K562 (cell line): Measurements from ENCODE around the gene MIEN1. TPM values are rescaled to one million over a fixed set of nuclear protein-coding genes. Genes with fewer than 3 reads are reported as not detected.
A peak's percentile ranks its signal among the peaks of the same experiment; 100 is the strongest.

Experiments used
- ATAC-seq: fragments of 200-7000 bp; cut with Tn5 transposase; 3 replicates; pipeline ENCODE4 v1.9.1; 2020; ENCODE audit warnings: moderate library complexity
- BruUV-seq: library from RNA; stranded (reverse); fragments of 400-500 nt; replicated peaks from 2 replicates; lab custom pipeline; 2021; lab: Mats Ljungman, UMichigan
- CTCF ChIA-PET: fragments of 300-600 bp; formaldehyde crosslinking; extraction: SDS; loops from one replicate; lab custom pipeline; 2021; ENCODE audit warnings: low intra/inter-chr PET ratio; lab: Yijun Ruan, JAX
- POLR2A ChIA-PET: fragments of 300-600, 350-650 bp; sonication (Branson Sonifier 250); formaldehyde crosslinking; extraction: SDS; loops from one replicate; lab custom pipeline; 2021; ENCODE audit warnings: antibody characterized with exemption, inconsistent platforms; lab: Yijun Ruan, JAX
- DNase-seq, 4 experiments: peaks; one replicate each; pipeline versions ENCODE4 v3.0.0 to v3.0.0-alpha.2; 2011 to 2018; ENCODE audit warnings: low spot score in 3 of 4, mixed read lengths in 3 of 4; ENCODE audit errors: extremely low read depth in 1 of 4
- FAIRE-seq: peaks from 2 replicates; lab custom pipeline; 2011; peaks lifted over from hg19 to GRCh38; lab: Jason Lieb, UNC
- H2AFZ ChIP-seq: 2 replicates; pipeline ENCODE4 v1.6.0; 2011; ENCODE audit warnings: low read depth, low read length, control low read depth, inconsistent platforms
- H3K27ac ChIP-seq: fragments of 200-600 bp; 3 replicates; pipeline ENCODE4 v1.8.0; 2011; ENCODE audit warnings: low read depth, mild to moderate bottlenecking, control low read depth, inconsistent platforms, low read length, moderate library complexity, mixed read lengths; ENCODE audit errors: extremely low read depth
- H3K27me3 ChIP-seq, 2 experiments: fragments of 300-600 bp in 1 of 2; 2 replicates in 1 of 2; 3 replicates in 1 of 2; pipeline versions ENCODE4 v1.6.0 to v1.8.0; 2011; ENCODE audit warnings: inconsistent platforms in 2 of 2, low read length in 2 of 2, mild to moderate bottlenecking in 1 of 2, mixed read lengths in 1 of 2, moderate library complexity in 1 of 2; ENCODE audit not compliant: control insufficient read depth in 2 of 2, insufficient read depth in 2 of 2
- H3K36me3 ChIP-seq: fragments of 300-600 bp; 3 replicates; pipeline ENCODE4 v1.8.0; 2011; ENCODE audit warnings: mild to moderate bottlenecking, low read length, inconsistent platforms; ENCODE audit not compliant: control insufficient read depth, insufficient read depth
- H3K4me1 ChIP-seq, 2 experiments: fragments of 200-600 bp in 1 of 2; replicated peaks in 1 of 2; 2 replicates in 1 of 2; 3 replicates in 1 of 2; pipeline versions ENCODE4 v1.5.1 to v1.8.0; 2011; ENCODE audit warnings: inconsistent platforms in 2 of 2, low read length in 2 of 2, mild to moderate bottlenecking in 1 of 2, mixed read lengths in 1 of 2, moderate library complexity in 1 of 2; ENCODE audit not compliant: control insufficient read depth in 2 of 2, insufficient read depth in 2 of 2
- H3K4me2 ChIP-seq: 2 replicates; pipeline ENCODE4 v1.6.1; 2011; ENCODE audit warnings: low read length, control low read depth, inconsistent platforms, mixed read lengths; ENCODE audit not compliant: insufficient read depth
- H3K4me3 ChIP-seq: fragments of 200-600 bp; sonication (generic), shearing (Covaris generic); 2 replicates; pipeline ENCODE4 v1.5.1; 2016; ENCODE audit warnings: control low read depth, inconsistent platforms
- H3K79me2 ChIP-seq: fragments of 200-600 bp; 3 replicates; pipeline ENCODE4 v1.8.0; 2011; ENCODE audit warnings: low read length, inconsistent platforms; ENCODE audit not compliant: control insufficient read depth, insufficient read depth
- H3K9ac ChIP-seq, 2 experiments: 2 replicates each; pipeline versions ENCODE4 v1.6.0 to v1.6.1; 2011; ENCODE audit warnings: low read depth in 2 of 2, low read length in 2 of 2, control low read depth in 1 of 2, inconsistent platforms in 1 of 2, mild to moderate bottlenecking in 1 of 2, mixed read lengths in 1 of 2; ENCODE audit not compliant: insufficient read depth in 1 of 2
- H3K9me1 ChIP-seq: one replicate; pipeline ENCODE4 v1.6.0; 2011; ENCODE audit warnings: inconsistent platforms, mild to moderate bottlenecking, low read length, moderate library complexity; ENCODE audit not compliant: control insufficient read depth, insufficient read depth
- H3K9me3 ChIP-seq: replicated peaks from 2 replicates; pipeline ENCODE4 v1.5.1; 2011; ENCODE audit warnings: low read depth, low read length, inconsistent platforms; ENCODE audit not compliant: control insufficient read depth, insufficient read depth
- H4K20me1 ChIP-seq: replicated peaks from 2 replicates; pipeline ENCODE4 v1.6.1; 2011; ENCODE audit warnings: low read length, inconsistent platforms, mixed read lengths; ENCODE audit not compliant: control insufficient read depth, insufficient read depth
- ARID2 ChIP-seq: fragments of 450-650 bp; IDR thresholded peaks from 2 replicates; pipeline ENCODE4 v1.6.1; 2017; ENCODE audit warnings: antibody characterized with exemption, mild to moderate bottlenecking
- CHD4 ChIP-seq: fragments of 200-600 bp; sonication (generic); IDR thresholded peaks from 3 replicates; pipeline ENCODE4 v1.6.1; 2012; ENCODE audit warnings: low read depth, mild to moderate bottlenecking, mixed read lengths, low read length, inconsistent platforms; ENCODE audit not compliant: insufficient read depth, insufficient replicate concordance, poor library complexity, severe bottlenecking
- FOXA3 ChIP-seq, 2 experiments: fragments of 450-650 bp in 1 of 2; sonication (generic) in 1 of 2; formaldehyde crosslinking; IDR thresholded peaks in 1 of 2; conservative IDR thresholded peaks in 1 of 2; 2 replicates each; pipeline versions ENCODE4 v1.4.0 to v1.8.0; 2020 to 2022; ENCODE audit warnings: mild to moderate bottlenecking in 2 of 2, missing genetic modification reagents in 1 of 2
- HNRNPL ChIP-seq: fragments of 200-400 bp; formaldehyde crosslinking; IDR thresholded peaks from 2 replicates; pipeline ENCODE4 v1.6.1; 2017; ENCODE audit warnings: low read depth, mild to moderate bottlenecking, low read length
- MGA ChIP-seq: fragments of 450-650 bp; IDR thresholded peaks from 2 replicates; pipeline ENCODE4 v1.6.1; 2016; ENCODE audit warnings: mild to moderate bottlenecking, moderate library complexity
- PML ChIP-seq: IDR thresholded peaks from 2 replicates; pipeline ENCODE4 v1.6.1; 2012; ENCODE audit warnings: low read length, inconsistent platforms
- SMAD2 ChIP-seq: fragments of 150-350 bp; IDR thresholded peaks from 2 replicates; pipeline ENCODE4 v1.6.1; 2014; ENCODE audit warnings: low read depth, mild to moderate bottlenecking, low read length
- THRB ChIP-seq: fragments of 450-650 bp; formaldehyde crosslinking; conservative IDR thresholded peaks from 2 replicates; pipeline ENCODE4 v1.4.0; 2022; ENCODE audit warnings: mild to moderate bottlenecking, missing genetic modification characterization
- ZKSCAN3 ChIP-seq: fragments of 250-450 bp; sonication (Bioruptor Pico); IDR thresholded peaks from 2 replicates; pipeline ENCODE4 v1.4.0; 2020
- ZNF354B ChIP-seq: fragments of 250-450 bp; sonication (Bioruptor Pico); IDR thresholded peaks from 2 replicates; pipeline ENCODE4 v1.4.0; 2020
- ZZZ3 ChIP-seq: fragments of 450-650 bp; IDR thresholded peaks from 2 replicates; pipeline ENCODE4 v1.6.1; 2016; ENCODE audit warnings: antibody characterized with exemption, mild to moderate bottlenecking, moderate library complexity
- WGBS: fragments of 100-300 bp; shearing (Covaris generic); methylation state at CpG from one replicate; pipeline ENCODE4 v1.1.6; 2016; ENCODE audit warnings: low coverage, mixed read lengths; ENCODE audit not compliant: insufficient coverage; ENCODE audit errors: missing lambda C conversion rate; 5-methylcytosine and 5-hydroxymethylcytosine counted together
- in situ Hi-C: fragments of 300-500 bp; cut with MboI; formaldehyde crosslinking; loops from 4 replicates; pipeline ENCODE4 v1.15.0; 2018; ENCODE audit warnings: inconsistent platforms, mixed read lengths
- intact Hi-C: fragments of 100-400 bp; cut with micrococcal nuclease; formaldehyde crosslinking; loops from 2 replicates; pipeline ENCODE4 v1.14.2; 2022
- polyA plus RNA-seq, 8 experiments: library from polyadenylated mRNA; depleted of rRNA in 4 of 8; stranded (reverse) in 5 of 8; unstranded in 3 of 8; fragments of >200 nt; fragmentation: Nextera tagmentation in 2 of 8; fragmentation: Illumina TruSeq in 1 of 8; extraction: Ambion mirVana in 2 of 8; extraction: Trizol in 1 of 8; gene quantifications; 2 replicates each; pipeline versions ENCODE4 v1.2.1 to v1.2.3, GENCODE V29; 2011 to 2014; ENCODE audit warnings: inconsistent platforms in 1 of 8, missing spikeins in 1 of 8
- total RNA-seq, 7 experiments: library from RNA; depleted of rRNA in 6 of 7; stranded (reverse); fragments of >200 nt in 6 of 7; fragmentation: Illumina TruSeq in 2 of 7; extraction: Trizol in 2 of 7; gene quantifications; 2 replicates each; pipeline versions ENCODE4 v1.2.1 to v1.2.3, GENCODE V29; 2011 to 2021; ENCODE audit warnings: low replicate concordance in 1 of 7

The MIEN1 gene
- total and polyA plus RNA-seq, 9 of the 15 experiments (the other 6 are each of a cell fraction or from before 2014, with no cell fraction given): 61.3 to 142 (median 78.9) TPM

- H2AFZ ChIP-seq: no peak overlapping the region
- H3K4me3 ChIP-seq: no peak overlapping the region
- ChIA-PET CTCF (no interaction called here), POLR2A (no interaction called here)
- H3K9ac ChIP-seq: peak overlapping the region in 1 of 2 experiments; percentile 31; a peak in 1 of 4 replicates
- DNase-seq (no peak), ATAC-seq (no peak), FAIRE-seq (no peak)
- in situ Hi-C loops (no loop called here), intact Hi-C loops (no loop called here)
- no peaks in the 10 kb centered on the region for H3K9me1 ChIP-seq
- no peaks in the 10 kb centered on the region for H3K36me3 ChIP-seq
- no peaks in the 10 kb centered on the region for H3K9me3 ChIP-seq
- H3K4me2 ChIP-seq: no peak overlapping the region
- peaks cover 0 to 24% of the 10 kb centered on the region in 2 experiments; a peak in 2 of 5 replicates for H3K4me1 ChIP-seq
- no peaks in the 10 kb centered on the region for H4K20me1 ChIP-seq
- H3K27me3 ChIP-seq: 0 out of 5 replicates have a peak, but pooled peaks cover 0 to 5% of the 10 kb centered on the region in 2 experiments
- H3K79me2 ChIP-seq: no peaks in the 10 kb centered on the region
- no peak overlapping the region for H3K27ac ChIP-seq
- WGBS: 50% methylated on average over 9 of the region's 10 CpGs
- BruUV-seq: no TSS peak
- no peak for TF ChIP-seq FOXA3 (CRISPR knock-in tag; conservative IDR thresholded peaks at IDR 0.05 in 1 of 2, IDR thresholded peaks at IDR 0.05 in 1 of 2)
- no peak for TF ChIP-seq HNRNPL
- TF ChIP-seq ZZZ3: no peak
- no peak for TF ChIP-seq ARID2
- no peak for TF ChIP-seq SMAD2
- TF ChIP-seq PML: no peak
- no peak for TF ChIP-seq ZKSCAN3 (CRISPR knock-in tag)
- TF ChIP-seq CHD4: no peak
- TF ChIP-seq MGA: no peak
- TF ChIP-seq THRB (CRISPR knock-in tag): no peak
- TF ChIP-seq ZNF354B: no peak
These were observed 18.5 kb downstream of the MIEN1 start for GRCh38 chr17:39711851-39712250.
